ENCODE results near the gene JAZF1. TPM values are rescaled to one million over a fixed set of nuclear protein-coding genes. Genes with fewer than 3 reads are reported as not detected.

The JAZF1 gene
- total RNA-seq, 1 donor from 2014 or later: 3.6 TPM

DNA sequence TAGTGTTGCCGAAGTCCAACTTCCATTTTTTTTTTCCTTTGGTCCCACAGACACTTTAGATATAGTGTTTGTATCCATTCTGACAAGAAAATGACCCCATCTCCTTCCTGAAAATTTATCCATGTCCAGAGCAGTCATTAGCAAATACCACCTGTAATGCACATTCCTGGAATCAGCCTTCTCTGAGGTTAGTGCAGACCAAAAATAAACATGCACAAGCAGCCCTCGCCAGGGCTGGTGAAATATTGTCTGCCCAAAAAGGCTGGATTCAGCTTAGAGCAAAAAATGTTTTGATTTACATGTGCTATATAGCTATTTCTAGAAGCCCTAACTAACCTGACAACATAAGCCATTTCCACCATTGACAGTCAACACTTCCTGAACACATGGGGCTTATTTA lies 294.9 kb downstream of the JAZF1 start:
- no peak overlapping the region for H3K4me3 ChIP-seq (ENCODE audit: low read depth, low read length)
- no peak for DNase-seq (ENCODE audit: low read depth)
- TF ChIP-seq, protein P1, sequence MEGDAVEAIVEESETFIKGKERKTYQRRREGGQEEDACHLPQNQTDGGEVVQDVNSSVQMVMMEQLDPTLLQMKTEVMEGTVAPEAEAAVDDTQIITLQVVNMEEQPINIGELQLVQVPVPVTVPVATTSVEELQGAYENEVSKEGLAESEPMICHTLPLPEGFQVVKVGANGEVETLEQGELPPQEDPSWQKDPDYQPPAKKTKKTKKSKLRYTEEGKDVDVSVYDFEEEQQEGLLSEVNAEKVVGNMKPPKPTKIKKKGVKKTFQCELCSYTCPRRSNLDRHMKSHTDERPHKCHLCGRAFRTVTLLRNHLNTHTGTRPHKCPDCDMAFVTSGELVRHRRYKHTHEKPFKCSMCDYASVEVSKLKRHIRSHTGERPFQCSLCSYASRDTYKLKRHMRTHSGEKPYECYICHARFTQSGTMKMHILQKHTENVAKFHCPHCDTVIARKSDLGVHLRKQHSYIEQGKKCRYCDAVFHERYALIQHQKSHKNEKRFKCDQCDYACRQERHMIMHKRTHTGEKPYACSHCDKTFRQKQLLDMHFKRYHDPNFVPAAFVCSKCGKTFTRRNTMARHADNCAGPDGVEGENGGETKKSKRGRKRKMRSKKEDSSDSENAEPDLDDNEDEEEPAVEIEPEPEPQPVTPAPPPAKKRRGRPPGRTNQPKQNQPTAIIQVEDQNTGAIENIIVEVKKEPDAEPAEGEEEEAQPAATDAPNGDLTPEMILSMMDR (conservative IDR thresholded peaks at IDR 0.05; ENCODE audit: low read depth, low read length): no peak

DNA sequence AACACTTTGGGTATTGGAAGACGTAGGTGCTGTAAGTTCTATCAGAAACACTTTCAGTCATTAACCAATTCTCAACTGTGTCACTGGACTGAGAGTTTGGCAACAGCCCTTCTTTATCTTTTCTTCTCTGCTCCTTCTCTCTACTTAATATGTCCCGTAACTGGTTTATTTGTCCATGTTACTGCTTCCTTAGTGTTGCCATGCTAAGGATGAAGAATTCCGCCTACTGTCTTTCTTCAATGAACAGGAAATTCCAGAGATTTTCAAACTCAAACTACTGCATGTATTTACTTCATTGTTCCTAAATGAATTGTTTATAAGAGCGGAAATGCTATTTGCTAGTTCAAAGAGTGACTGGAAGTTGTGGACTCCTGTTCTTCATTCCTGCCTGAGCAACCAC lies 296.9 kb downstream of the JAZF1 start:
- DNase-seq (ENCODE audit: low read depth): no peak
- TF ChIP-seq, protein P1 (conservative IDR thresholded peaks at IDR 0.05; ENCODE audit: low read depth, low read length): no peak
- no peak overlapping the region for H3K4me3 ChIP-seq (ENCODE audit: low read depth, low read length)

DNA sequence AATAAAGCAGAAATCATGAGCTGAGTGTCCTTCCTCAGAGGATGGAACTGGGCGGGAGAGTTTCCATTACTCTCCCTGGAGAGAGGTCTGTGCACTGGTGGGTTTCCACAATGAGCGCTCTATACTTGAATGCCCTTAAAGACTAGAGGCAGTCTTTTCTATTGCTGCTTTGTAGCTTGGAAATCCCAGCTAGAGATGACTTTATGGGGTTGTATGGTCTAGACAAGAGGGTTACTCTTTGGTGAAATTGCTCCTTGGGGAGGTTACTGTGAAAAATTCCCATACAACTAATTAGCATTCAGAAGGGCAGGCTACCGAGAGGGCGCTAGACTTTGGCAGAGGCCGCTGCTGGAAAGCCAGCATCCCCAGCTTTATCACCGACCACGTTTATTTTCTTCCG lies 303.8 kb downstream of the JAZF1 start:
- no peak overlapping the region for H3K4me3 ChIP-seq (ENCODE audit: low read depth, low read length)
- DNase-seq (ENCODE audit: low read depth): no peak
- TF ChIP-seq, protein P1 (conservative IDR thresholded peaks at IDR 0.05; ENCODE audit: low read depth, low read length): no peak

DNA sequence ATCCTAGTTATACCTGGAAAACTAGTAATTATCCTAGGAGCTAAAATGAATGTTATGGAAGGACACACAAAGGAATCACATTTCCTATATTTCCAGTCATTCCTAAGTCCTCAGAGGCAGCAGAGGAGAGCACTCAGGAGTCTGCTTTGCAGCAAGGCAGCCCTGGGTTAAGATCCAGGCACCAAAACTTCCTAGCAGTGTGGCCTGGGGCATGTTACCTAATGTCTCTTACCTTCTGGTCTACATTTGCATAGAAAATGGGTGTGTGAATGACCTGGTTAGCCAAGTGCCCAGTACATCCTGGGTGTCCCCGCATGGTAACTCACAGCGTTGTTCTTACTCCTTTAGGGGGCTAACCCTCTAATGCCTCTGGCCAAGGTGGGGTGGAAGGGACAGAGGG lies 304.8 kb downstream of the JAZF1 start:
- TF ChIP-seq, protein P1 (conservative IDR thresholded peaks at IDR 0.05; ENCODE audit: low read depth, low read length): no peak
- H3K4me3 ChIP-seq (ENCODE audit: low read depth, low read length): no peak overlapping the region
- DNase-seq (ENCODE audit: low read depth): no peak

DNA sequence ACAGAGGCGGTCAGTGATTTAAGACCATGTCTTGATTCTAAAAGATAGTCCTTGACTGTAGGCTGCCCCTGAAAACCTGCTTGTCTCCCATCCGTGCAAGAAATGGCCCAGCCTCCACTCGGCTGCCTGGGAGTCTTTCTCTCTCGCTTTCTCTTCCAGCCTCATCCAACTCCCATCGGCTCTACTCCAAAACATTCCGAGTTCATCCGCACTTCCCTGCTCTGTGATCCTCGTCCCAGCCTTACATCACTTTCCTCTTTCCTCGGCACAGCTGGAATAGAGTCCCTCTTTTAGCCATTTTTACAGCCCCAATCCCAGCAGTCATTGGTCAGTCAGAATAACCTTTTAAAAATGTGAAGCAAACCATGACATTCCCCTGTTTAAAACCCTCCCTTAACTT lies 305.5 kb downstream of the JAZF1 start:
- TF ChIP-seq, protein P1 (conservative IDR thresholded peaks at IDR 0.05; ENCODE audit: low read depth, low read length): no peak
- no peak overlapping the region for H3K4me3 ChIP-seq (ENCODE audit: low read depth, low read length)
- DNase-seq (ENCODE audit: low read depth): no peak

DNA sequence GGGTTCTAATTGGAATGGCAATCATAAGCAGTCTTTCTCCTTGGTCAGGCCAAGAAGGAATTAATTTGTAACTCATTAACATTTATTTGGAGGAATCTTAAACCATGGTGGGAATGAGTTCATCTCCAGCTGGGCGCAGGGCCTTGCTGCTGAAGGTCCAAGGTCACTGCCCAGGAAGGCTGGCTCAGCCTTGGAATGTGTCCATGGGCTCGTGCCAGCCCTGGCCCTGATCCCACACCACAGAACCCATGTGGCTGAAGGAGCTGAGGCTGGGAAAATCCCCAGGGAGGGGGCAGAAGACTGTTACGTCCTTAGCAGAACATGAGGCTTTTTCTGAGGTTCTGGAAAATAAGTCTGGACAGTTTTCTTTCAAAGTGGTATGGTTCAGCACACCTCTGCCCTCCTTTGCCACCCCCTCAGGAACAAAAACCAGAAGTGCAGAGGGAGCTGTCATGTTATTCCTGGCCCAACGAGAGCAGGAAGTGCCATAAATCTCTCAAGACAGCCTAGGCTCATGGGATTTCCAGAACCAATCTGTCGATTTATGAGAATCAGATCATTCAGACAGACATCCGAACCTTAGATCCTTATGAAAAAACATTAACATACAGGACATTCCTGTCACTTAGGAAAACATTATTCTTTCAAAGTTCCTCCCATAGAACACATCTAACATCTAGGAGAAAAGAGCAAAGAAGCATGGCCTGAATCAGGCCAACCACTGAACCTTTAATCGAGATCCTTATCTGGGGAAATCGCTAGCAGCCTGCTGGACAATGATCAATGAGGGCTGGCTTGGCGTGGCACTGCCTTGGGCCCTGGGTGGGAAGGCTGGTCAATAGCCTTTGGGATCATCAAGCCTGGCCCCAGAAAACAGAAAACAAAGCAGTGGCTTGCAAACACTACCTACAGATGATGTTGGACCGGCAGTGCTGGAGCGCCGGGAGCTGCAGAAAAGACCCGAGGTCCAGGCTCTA lies 306.3 kb downstream of the JAZF1 start:
- peak; percentile 96 for DNase-seq (ENCODE audit: low read depth)
- H3K4me3 ChIP-seq (ENCODE audit: low read depth, low read length): no peak overlapping the region
- TF ChIP-seq, protein P1 (conservative IDR thresholded peaks at IDR 0.05; ENCODE audit: low read depth, low read length): no peak
